ENCODE measurements around the gene KIF6.

- TF ChIP-seq, protein P1, sequence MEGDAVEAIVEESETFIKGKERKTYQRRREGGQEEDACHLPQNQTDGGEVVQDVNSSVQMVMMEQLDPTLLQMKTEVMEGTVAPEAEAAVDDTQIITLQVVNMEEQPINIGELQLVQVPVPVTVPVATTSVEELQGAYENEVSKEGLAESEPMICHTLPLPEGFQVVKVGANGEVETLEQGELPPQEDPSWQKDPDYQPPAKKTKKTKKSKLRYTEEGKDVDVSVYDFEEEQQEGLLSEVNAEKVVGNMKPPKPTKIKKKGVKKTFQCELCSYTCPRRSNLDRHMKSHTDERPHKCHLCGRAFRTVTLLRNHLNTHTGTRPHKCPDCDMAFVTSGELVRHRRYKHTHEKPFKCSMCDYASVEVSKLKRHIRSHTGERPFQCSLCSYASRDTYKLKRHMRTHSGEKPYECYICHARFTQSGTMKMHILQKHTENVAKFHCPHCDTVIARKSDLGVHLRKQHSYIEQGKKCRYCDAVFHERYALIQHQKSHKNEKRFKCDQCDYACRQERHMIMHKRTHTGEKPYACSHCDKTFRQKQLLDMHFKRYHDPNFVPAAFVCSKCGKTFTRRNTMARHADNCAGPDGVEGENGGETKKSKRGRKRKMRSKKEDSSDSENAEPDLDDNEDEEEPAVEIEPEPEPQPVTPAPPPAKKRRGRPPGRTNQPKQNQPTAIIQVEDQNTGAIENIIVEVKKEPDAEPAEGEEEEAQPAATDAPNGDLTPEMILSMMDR (IDR thresholded peaks at IDR 0.05 in 2 of 3, conservative IDR thresholded peaks at IDR 0.05 in 1 of 3; ENCODE audit: borderline replicate concordance in 1 of 3, insufficient read depth in 1 of 3, low read depth in 2 of 3, low read length in 2 of 3) = no peak
- no peak for TF ChIP-seq EZH2 (IDR thresholded peaks at IDR 0.05)
- TF ChIP-seq POLR2A (IDR thresholded peaks at IDR 0.05; ENCODE audit: borderline replicate concordance, extremely low read depth, insufficient read depth, insufficient read length) = no peak
- no peak for TF ChIP-seq POLR2AphosphoS5 (IDR thresholded peaks at IDR 0.05; ENCODE audit: low read depth, low read length)
- TF ChIP-seq EZH2phosphoT487 (IDR thresholded peaks at IDR 0.05; ENCODE audit: borderline replicate concordance) = no peak
- no peak for TF ChIP-seq EGR1 (IDR thresholded peaks at IDR 0.05; ENCODE audit: low read depth)
- TF ChIP-seq, protein P2, sequence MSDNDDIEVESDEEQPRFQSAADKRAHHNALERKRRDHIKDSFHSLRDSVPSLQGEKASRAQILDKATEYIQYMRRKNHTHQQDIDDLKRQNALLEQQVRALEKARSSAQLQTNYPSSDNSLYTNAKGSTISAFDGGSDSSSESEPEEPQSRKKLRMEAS (IDR thresholded peaks at IDR 0.05) = no peak
- no peak for TF ChIP-seq ZBTB33 (IDR thresholded peaks at IDR 0.05; ENCODE audit: extremely low read depth, insufficient replicate concordance, low read length)
- TF ChIP-seq CBX3 (IDR thresholded peaks at IDR 0.05; ENCODE audit: low read depth) = no peak
- no peak for TF ChIP-seq REST (IDR thresholded peaks at IDR 0.05; ENCODE audit: low read depth)
- TF ChIP-seq SIN3A (IDR thresholded peaks at IDR 0.05; ENCODE audit: low read depth) = no peak
- TF ChIP-seq FOSL1 (IDR thresholded peaks at IDR 0.05; ENCODE audit: low read depth) = no peak
- no peak for TF ChIP-seq ZNF274 (IDR thresholded peaks at IDR 0.05; ENCODE audit: low read depth, low read length)
- TF ChIP-seq, protein P3, sequence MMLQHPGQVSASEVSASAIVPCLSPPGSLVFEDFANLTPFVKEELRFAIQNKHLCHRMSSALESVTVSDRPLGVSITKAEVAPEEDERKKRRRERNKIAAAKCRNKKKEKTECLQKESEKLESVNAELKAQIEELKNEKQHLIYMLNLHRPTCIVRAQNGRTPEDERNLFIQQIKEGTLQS (IDR thresholded peaks at IDR 0.05) = no peak
Measured at GRCh38 chr6:39422238-39422637, 303.0 kb downstream of the KIF6 start.
